Neural crest cell (in vitro differentiated cells): Measurements from ENCODE around the gene DPH7. TPM values are rescaled to one million over a fixed set of nuclear protein-coding genes. Genes with fewer than 3 reads are reported as not detected.
"Not testable (repeated sequence)": the region's sequence is repeated elsewhere in the genome, so short reads cannot be mapped to it uniquely, and the experiment has no call there.

Experiments
- DNase-seq: peaks from one replicate; pipeline ENCODE4 v3.0.0; 2021; ENCODE audit warnings: low read depth, mixed read lengths, low spot score
- H3K27ac Mint-ChIP-seq: one replicate; pipeline ENCODE4 v1.8.0; 2021; ENCODE audit warnings: mild to moderate bottlenecking, mixed read lengths; ENCODE audit not compliant: unreplicated experiment
- H3K27me3 Mint-ChIP-seq: 2 replicates; pipeline ENCODE4 v1.8.0; 2021; ENCODE audit warnings: low read depth, mild to moderate bottlenecking, mixed read lengths
- H3K36me3 Mint-ChIP-seq: 2 replicates; pipeline ENCODE4 v1.8.0; 2021; ENCODE audit warnings: low read depth, mild to moderate bottlenecking, mixed read lengths
- H3K4me1 Mint-ChIP-seq: 2 replicates; pipeline ENCODE4 v1.8.0; 2021; ENCODE audit warnings: mixed read lengths
- H3K4me3 Mint-ChIP-seq: one replicate; pipeline ENCODE4 v1.8.0; 2021; ENCODE audit warnings: mild to moderate bottlenecking, mixed read lengths
- H3K9me3 Mint-ChIP-seq: 2 replicates; pipeline ENCODE4 v1.8.0; 2021; ENCODE audit warnings: mixed read lengths
- CTCF ChIP-seq: fragments of 200-600 bp; sonication (generic); conservative IDR thresholded peaks from 2 replicates; pipeline ENCODE4 v1.5.0; 2021; ENCODE audit warnings: antibody characterized with exemption, mild to moderate bottlenecking
- total RNA-seq: library from RNA; stranded (reverse); gene quantifications from 2 replicates; pipeline ENCODE4 v1.2.1, GENCODE V29; 2021

DPH7 gene
- total RNA-seq, 1 donor from 2014 or later: 63.0 TPM

DNA sequence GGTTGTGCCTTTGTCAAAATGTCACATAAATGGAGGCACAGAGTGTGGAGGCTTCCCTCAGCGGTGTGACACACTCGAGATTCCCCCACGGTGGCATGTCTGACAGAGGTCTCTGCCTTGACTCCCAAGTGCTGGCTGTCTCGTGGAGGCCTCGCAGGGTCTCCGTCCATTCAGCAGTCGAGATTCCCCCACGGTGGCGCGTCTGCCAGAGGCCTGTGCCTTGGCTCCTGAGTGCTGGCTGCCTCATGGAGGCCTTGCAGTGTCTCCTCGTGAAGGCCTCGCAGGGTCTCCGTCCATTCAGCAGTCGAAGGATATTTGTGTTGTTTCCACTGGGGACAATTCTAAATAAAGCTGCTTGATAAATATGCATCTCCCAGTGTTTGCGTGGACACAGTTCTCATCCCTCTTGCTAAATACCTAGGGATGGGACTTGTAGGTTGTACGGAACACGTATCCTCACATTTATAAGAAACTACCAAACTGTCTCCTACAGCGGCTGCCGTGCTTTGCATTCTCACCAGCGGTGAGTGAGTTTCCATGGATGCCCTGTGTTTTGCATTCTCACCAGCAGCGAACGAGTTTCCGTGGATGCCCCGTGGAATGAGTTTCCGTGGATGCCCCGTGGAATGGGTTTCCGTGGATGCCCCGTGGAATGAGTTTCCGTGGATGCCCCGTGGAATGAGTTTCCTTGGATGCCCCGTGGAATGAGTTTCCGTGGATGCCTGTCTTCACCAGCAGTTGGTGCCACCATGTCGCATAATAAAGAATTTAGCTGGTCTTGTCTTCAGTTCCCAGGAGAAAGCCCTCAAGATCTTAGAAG lies 54.4 kb downstream of the DPH7 start:
- Mint-ChIP-seq H3K4me3 (no peak overlapping the region), H3K36me3 (no peaks in the 10 kb centered on the region), H3K4me1 (no peaks in the 10 kb centered on the region), H3K9me3 (no peaks in the 10 kb centered on the region), H3K27ac (no peak overlapping the region), H3K27me3 (no peaks in the 10 kb centered on the region)
- no peak for DNase-seq
- no peak for TF ChIP-seq CTCF

- no peaks in the 10 kb centered on the region for H3K27me3 Mint-ChIP-seq
Measured at GRCh38 chr9:137522746-137523455, 55.8 kb downstream of the DPH7 start.

DNA sequence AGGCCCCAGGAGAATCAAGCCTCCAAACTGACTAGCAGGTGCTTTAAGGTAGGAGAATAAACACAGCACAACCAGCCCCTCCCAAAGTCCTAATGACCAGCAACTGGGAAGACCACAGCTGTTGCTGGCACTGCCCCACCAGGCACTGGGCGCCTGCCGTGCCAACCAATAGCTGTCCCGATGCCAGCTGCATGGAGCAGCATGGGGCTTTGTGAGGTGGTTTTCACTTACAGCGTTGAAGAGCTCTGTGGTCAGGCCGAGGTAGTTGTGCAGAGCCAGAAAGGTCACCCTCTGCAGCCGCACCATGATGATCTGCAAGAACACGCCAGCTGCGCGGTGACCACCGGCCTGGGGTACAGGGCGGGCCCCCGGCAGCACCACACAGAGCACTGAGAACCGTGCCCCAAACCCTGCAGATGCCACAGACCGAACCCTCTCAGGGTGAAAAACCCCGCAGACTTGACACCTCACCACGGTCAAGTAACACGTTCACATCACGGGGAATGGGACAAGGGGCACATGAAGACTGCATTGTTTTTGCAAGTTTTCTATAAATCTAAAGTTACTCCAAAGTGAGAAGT lies 57.2 kb downstream of the DPH7 start:
- Mint-ChIP-seq H3K27ac (no peak overlapping the region), H3K27me3 (no peaks in the 10 kb centered on the region), H3K4me1 (no peaks in the 10 kb centered on the region), H3K9me3 (no peaks in the 10 kb centered on the region), H3K36me3 (no peaks in the 10 kb centered on the region), H3K4me3 (no peak overlapping the region)
- DNase-seq: no peak
- no peak for TF ChIP-seq CTCF

More at GRCh38 chr9:137522746-137523455, 55.8 kb downstream of the DPH7 start:
- no peak for TF ChIP-seq CTCF
- Mint-ChIP-seq H3K4me3 (no peak overlapping the region), H3K9me3 (no peaks in the 10 kb centered on the region), H3K36me3 (no peaks in the 10 kb centered on the region), H3K4me1 (no peaks in the 10 kb centered on the region), H3K27ac (peak overlapping the region; percentile 12)
- DNase-seq: no peak

DNA sequence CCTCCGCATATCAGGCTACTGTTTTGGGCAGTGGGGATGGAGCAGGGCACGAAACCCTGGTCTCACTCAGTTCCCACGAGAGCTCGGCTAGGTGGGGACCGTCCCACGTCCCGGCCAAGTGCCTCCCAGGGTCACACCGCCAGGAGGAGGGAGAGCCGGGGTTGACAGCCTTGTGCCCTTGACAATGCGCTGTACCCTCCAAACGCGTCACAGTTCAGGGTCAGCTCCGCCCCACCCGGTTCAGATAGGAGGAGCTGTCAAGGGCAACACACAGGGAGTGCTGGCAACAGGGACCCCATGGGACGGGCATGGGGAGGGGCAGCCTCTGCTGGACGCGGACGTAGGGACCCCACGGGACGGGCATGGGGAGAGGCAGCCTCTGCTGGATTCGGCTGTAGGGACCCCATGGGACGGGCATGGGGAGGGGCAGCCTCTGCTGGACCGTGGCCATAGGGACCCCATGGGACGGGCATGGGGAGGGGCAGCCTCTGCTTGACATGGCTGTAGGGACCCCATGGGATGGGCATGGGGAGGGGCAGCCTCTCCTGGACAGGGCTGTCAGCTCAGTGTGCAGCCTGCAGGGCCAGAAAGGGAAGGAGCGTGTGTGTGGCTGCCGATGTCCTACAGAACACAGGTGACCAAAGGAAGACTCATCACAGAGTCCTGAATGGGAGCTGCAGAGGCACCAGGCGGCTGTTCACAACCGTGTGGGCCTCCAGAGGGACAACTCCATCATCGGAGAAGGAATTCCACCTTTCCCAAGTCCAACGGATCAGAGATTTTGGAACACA lies 57.9 kb downstream of the DPH7 start:
- TF ChIP-seq CTCF: no peak
- H3K27me3 Mint-ChIP-seq: no peaks in the 10 kb centered on the region
- no peak overlapping the region for H3K4me3 Mint-ChIP-seq
- no peaks in the 10 kb centered on the region for H3K36me3 Mint-ChIP-seq
- no peak overlapping the region for H3K27ac Mint-ChIP-seq
- H3K4me1 Mint-ChIP-seq: no peaks in the 10 kb centered on the region
- no peak for DNase-seq
- no peaks in the 10 kb centered on the region for H3K9me3 Mint-ChIP-seq

- Mint-ChIP-seq H3K4me3 (no peak overlapping the region), H3K27me3 (no peaks in the 10 kb centered on the region), H3K4me1 (no peaks in the 10 kb centered on the region), H3K27ac (no peak overlapping the region), H3K36me3 (no peaks in the 10 kb centered on the region), H3K9me3 (no peaks in the 10 kb centered on the region)
- TF ChIP-seq CTCF: no peak
- DNase-seq: no peak
Measured at GRCh38 chr9:137519553-137519952, 59.2 kb downstream of the DPH7 start.

DNA sequence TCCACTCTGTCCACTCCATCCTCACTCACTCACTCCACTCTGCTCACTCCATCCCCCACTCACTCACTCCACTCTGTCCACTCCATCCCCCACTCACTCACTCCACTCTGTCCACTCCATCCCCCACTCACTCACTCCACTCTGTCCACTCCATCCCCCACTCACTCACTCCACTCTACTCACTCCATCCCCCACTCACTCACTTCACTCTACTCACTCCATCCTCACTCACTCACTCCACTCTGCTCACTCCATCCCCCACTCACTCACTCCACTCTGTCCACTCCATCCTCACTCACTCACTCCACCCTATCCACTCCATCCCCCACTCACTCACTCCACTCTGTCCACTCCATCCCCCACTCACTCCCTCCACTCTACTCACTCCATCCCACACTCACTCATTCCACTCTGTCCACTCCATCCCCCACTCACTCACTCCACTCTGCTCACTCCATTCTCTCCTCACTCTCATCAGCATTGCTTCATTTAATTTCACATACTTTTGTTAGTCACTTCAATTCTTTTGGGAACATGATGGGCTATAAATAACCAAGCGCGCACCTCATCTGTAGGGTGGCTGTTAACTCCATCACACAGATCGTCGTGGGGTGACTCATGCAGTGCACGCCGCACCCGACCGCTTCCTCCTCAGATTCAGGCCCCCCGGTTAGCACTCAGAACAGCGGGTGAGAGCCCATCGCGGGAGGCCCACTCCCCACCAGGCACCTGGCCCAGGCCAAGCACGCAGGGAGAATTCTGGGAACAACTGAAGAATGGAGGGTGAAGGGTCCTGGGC lies 59.9 kb downstream of the DPH7 start:
- not testable (repeated sequence) for H3K4me3 Mint-ChIP-seq, H3K36me3 Mint-ChIP-seq, DNase-seq, H3K27ac Mint-ChIP-seq, H3K9me3 Mint-ChIP-seq, H3K27me3 Mint-ChIP-seq, H3K4me1 Mint-ChIP-seq
